Muscle of arm (tissue), 12 donors: Measurements from ENCODE around the gene DHH. TPM values are rescaled to one million over a fixed set of nuclear protein-coding genes. Genes with fewer than 3 reads are reported as not detected.

Source experiments
- polyA plus RNA-seq, 12 donors: library from polyadenylated mRNA; unstranded; fragments of 120-200 nt; gene quantifications; one replicate each; pipeline ENCODE4 v1.2.1, GENCODE V29; 2013; ENCODE audit not compliant: insufficient read length in 12 of 12

The DHH gene
- polyA plus RNA-seq, 12 donors: 0.48 to 1.6 (median 0.77) TPM; not detected in 2

Other genes with a start within 250 kb of the DHH start
- gene DDX23, start 242.6 kb downstream of the DHH start, polyA plus RNA-seq: 10 to 100 TPM in 11 of 12 donors, not detected in 1; 41.8 to 85.1 (median 62.4) TPM
- 1 to 10 TPM in 2 of 12 donors, under 1 TPM in 8, not detected in 2; 0.32 to 1.3 (median 0.58) TPM for gene RND1, start 228.9 kb downstream of the DHH start, polyA plus RNA-seq
- gene FKBP11, start 169.3 kb downstream of the DHH start, polyA plus RNA-seq: 10 to 100 TPM in 11 of 12 donors, not detected in 1; 15.2 to 35.3 (median 23.3) TPM
- 10 to 100 TPM in 11 of 12 donors, not detected in 1; 33.2 to 93.3 (median 45.4) TPM for gene ARF3, start 137.3 kb downstream of the DHH start, polyA plus RNA-seq
- gene WNT10B, start 123.1 kb downstream of the DHH start, polyA plus RNA-seq: 1 to 10 TPM in 4 of 12 donors, under 1 TPM in 6, not detected in 2; 0.44 to 9.1 (median 0.98) TPM
- under 1 TPM in 2 of 12 donors, not detected in 10; 0.12 to 0.17 TPM for gene WNT1, start 116.5 kb downstream of the DHH start, polyA plus RNA-seq
- gene DDN, start 95.4 kb downstream of the DHH start, polyA plus RNA-seq: 10 to 100 TPM in 9 of 12 donors, 1 to 10 TPM in 2, not detected in 1; 5.7 to 36.6 (median 17.4) TPM
- 10 to 100 TPM in 11 of 12 donors, not detected in 1; 52.9 to 77.7 (median 59.4) TPM for gene PRKAG1, start 76.0 kb downstream of the DHH start, polyA plus RNA-seq
- gene KMT2D, start 34.0 kb downstream of the DHH start, polyA plus RNA-seq: 10 to 100 TPM; 29.4 to 59.8 (median 38.2) TPM
- gene RHEBL1, start 24.8 kb downstream of the DHH start, polyA plus RNA-seq: 1 to 10 TPM in 10 of 12 donors, not detected in 2; 1.0 to 2.2 (median 1.6) TPM
- gene LMBR1L, start 16.0 kb upstream of the DHH start, polyA plus RNA-seq: 10 to 100 TPM in 11 of 12 donors, not detected in 1; 28.5 to 64.0 (median 38.6) TPM
- 1,000 to 10,000 TPM in 5 of 12 donors, 100 to 1,000 TPM in 7; 274 to 1,254 (median 956) TPM for gene TUBA1B, start 36.6 kb upstream of the DHH start, polyA plus RNA-seq
- gene TUBA1A, start 94.3 kb upstream of the DHH start, polyA plus RNA-seq: 100 to 1,000 TPM in 11 of 12 donors, not detected in 1; 566 to 895 (median 723) TPM
- gene TUBA1C, start 170.3 kb upstream of the DHH start, polyA plus RNA-seq: 100 to 1,000 TPM in 3 of 12 donors, 10 to 100 TPM in 8, not detected in 1; 41.3 to 160 (median 68.7) TPM
- 10 to 100 TPM in 1 of 12 donors, 1 to 10 TPM in 6, under 1 TPM in 4, not detected in 1; 0.56 to 76.2 (median 1.3) TPM for gene PRPH, start 200.3 kb upstream of the DHH start, polyA plus RNA-seq
- 10 to 100 TPM in 8 of 12 donors, 1 to 10 TPM in 3, not detected in 1; 7.0 to 29.2 (median 12.3) TPM for gene TROAP, start 228.5 kb upstream of the DHH start, polyA plus RNA-seq
- gene C1QL4, start 242.4 kb upstream of the DHH start, polyA plus RNA-seq: under 1 TPM in 2 of 12 donors, not detected in 10; 0.08 to 0.10 TPM